Measurements from ENCODE around the gene ZNF33B.

The ZNF33B gene

GRCh38 chr10:42650374-42650773 is 12.0 kb upstream of the ZNF33B start:
- H3K27ac Mint-ChIP-seq, result no peak overlapping the region
- DNase-seq, result no peak
- TF ChIP-seq, protein P1, sequence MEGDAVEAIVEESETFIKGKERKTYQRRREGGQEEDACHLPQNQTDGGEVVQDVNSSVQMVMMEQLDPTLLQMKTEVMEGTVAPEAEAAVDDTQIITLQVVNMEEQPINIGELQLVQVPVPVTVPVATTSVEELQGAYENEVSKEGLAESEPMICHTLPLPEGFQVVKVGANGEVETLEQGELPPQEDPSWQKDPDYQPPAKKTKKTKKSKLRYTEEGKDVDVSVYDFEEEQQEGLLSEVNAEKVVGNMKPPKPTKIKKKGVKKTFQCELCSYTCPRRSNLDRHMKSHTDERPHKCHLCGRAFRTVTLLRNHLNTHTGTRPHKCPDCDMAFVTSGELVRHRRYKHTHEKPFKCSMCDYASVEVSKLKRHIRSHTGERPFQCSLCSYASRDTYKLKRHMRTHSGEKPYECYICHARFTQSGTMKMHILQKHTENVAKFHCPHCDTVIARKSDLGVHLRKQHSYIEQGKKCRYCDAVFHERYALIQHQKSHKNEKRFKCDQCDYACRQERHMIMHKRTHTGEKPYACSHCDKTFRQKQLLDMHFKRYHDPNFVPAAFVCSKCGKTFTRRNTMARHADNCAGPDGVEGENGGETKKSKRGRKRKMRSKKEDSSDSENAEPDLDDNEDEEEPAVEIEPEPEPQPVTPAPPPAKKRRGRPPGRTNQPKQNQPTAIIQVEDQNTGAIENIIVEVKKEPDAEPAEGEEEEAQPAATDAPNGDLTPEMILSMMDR (IDR thresholded peaks at IDR 0.05), result no peak
- no peak overlapping the region for H3K4me3 Mint-ChIP-seq
- H3K27me3 Mint-ChIP-seq (ENCODE audit: low read depth, poor library complexity), result peaks cover 8% of the 10 kb centered on the region
- no peaks in the 10 kb centered on the region for H3K4me1 Mint-ChIP-seq
- peaks cover 54% of the 10 kb centered on the region for H3K9me3 Mint-ChIP-seq
- H3K36me3 Mint-ChIP-seq (ENCODE audit: low read depth), result no peaks in the 10 kb centered on the region

DNA sequence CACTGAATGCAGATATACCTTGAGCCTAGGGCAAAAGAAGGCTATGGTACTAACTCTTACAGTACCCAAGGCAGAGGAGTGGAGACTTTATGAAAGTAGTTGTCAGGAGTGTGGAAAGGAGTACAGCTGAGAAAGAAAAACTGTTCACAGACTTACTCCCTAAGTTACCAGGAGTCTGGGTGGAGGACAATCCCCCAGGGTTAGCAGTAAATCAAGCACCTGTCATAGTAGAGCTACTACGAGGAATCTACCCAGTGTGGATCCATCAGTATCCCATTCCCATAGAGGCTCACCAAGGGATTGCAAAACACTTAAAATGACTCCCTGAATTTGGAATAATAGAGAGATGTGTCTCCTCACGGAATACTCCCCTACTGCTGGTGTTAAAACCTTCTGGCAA is 10.1 kb upstream of the ZNF33B start:
- peaks cover 43% of the 10 kb centered on the region for H3K9me3 Mint-ChIP-seq
- H3K4me3 Mint-ChIP-seq, result no peak overlapping the region
- H3K36me3 Mint-ChIP-seq (ENCODE audit: low read depth), result no peaks in the 10 kb centered on the region
- no peak for DNase-seq
- no peak overlapping the region for H3K27ac Mint-ChIP-seq
- TF ChIP-seq, protein P1 (IDR thresholded peaks at IDR 0.05), result no peak
- peaks cover 14% of the 10 kb centered on the region for H3K27me3 Mint-ChIP-seq (ENCODE audit: low read depth, poor library complexity)
- H3K4me1 Mint-ChIP-seq, result no peaks in the 10 kb centered on the region

- H3K4me3 Mint-ChIP-seq, result no peak overlapping the region
- H3K27me3 Mint-ChIP-seq (ENCODE audit: low read depth, poor library complexity), result peaks cover 13% of the 10 kb centered on the region
- no peaks in the 10 kb centered on the region for H3K36me3 Mint-ChIP-seq (ENCODE audit: low read depth)
- TF ChIP-seq, protein P1 (IDR thresholded peaks at IDR 0.05), result no peak
- no peak for DNase-seq
- no peak overlapping the region for H3K27ac Mint-ChIP-seq
- H3K4me1 Mint-ChIP-seq, result no peaks in the 10 kb centered on the region
- H3K9me3 Mint-ChIP-seq, result peaks cover 41% of the 10 kb centered on the region
These were observed 8.6 kb upstream of the ZNF33B start for GRCh38 chr10:42646687-42647640.

- H3K27ac Mint-ChIP-seq, result no peak overlapping the region
- H3K9me3 Mint-ChIP-seq, result peaks cover 34% of the 10 kb centered on the region
- TF ChIP-seq, protein P1 (IDR thresholded peaks at IDR 0.05), result no peak
- H3K36me3 Mint-ChIP-seq (ENCODE audit: low read depth), result no peaks in the 10 kb centered on the region
- H3K27me3 Mint-ChIP-seq (ENCODE audit: low read depth, poor library complexity), result peaks cover 19% of the 10 kb centered on the region
- no peaks in the 10 kb centered on the region for H3K4me1 Mint-ChIP-seq
- no peak overlapping the region for H3K4me3 Mint-ChIP-seq
- no peak for DNase-seq
These were observed 7.8 kb upstream of the ZNF33B start for GRCh38 chr10:42646214-42646613.

DNA sequence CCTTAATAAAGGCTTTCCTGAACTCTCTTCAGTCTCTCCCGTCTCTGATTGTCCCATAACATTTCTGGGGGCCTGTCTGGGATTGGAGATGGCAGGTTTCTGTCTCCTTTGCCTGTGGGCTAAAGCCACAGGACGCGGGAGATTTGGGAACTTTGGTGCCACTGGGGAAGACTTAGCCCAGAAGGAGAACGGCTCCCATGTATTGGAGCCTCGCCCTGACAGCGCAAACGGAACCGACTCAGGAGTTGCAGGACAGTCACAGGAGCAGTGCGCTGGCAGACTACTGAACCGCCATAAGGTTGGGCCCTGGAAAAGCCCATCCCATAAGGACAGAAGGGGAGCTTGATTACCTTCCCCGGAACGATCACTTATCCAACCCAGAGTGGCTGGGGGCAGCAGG is 7.1 kb upstream of the ZNF33B start:
- Mint-ChIP-seq H3K9me3 (peaks cover 28% of the 10 kb centered on the region), H3K27ac (no peak overlapping the region), H3K36me3 (ENCODE audit: low read depth) (no peaks in the 10 kb centered on the region), H3K27me3 (ENCODE audit: low read depth, poor library complexity) (peaks cover 24% of the 10 kb centered on the region), H3K4me1 (no peaks in the 10 kb centered on the region), H3K4me3 (no peak overlapping the region)
- DNase-seq, result no peak
- TF ChIP-seq, protein P1 (IDR thresholded peaks at IDR 0.05), result no peak

DNA sequence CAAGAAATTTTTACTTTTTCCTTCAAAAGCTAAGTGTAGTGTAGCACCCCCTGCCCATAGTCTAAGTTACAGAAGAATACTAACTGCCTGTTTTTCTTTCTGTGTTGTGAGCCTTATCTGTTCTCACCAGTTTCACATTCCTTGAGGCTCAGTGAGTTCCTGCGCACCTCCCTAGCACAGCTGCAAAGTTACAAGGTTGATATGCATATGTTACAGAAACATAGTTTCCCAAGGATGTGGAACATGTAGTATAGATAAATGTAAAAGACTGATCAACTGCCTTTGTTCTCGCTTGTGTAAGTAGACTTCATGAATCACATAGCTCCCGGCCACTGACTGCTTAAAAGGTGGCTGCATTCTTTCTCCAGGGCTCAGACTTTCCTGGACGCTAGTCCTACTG is 6.7 kb upstream of the ZNF33B start:
- no peaks in the 10 kb centered on the region for H3K36me3 Mint-ChIP-seq (ENCODE audit: low read depth)
- no peaks in the 10 kb centered on the region for H3K4me1 Mint-ChIP-seq
- no peak overlapping the region for H3K4me3 Mint-ChIP-seq
- peaks cover 28% of the 10 kb centered on the region for H3K27me3 Mint-ChIP-seq (ENCODE audit: low read depth, poor library complexity)
- H3K27ac Mint-ChIP-seq, result no peak overlapping the region
- DNase-seq, result no peak
- H3K9me3 Mint-ChIP-seq, result peaks cover 24% of the 10 kb centered on the region
- TF ChIP-seq, protein P1 (IDR thresholded peaks at IDR 0.05), result no peak

Data from nephron progenitor cell (in vitro differentiated cells).